Chondrocyte (in vitro differentiated cells): Measurements from ENCODE around the gene OPTC. TPM values are rescaled to one million over a fixed set of nuclear protein-coding genes. Genes with fewer than 3 reads are reported as not detected.

ENCODE experiments used
- DNase-seq: peaks from one replicate; pipeline ENCODE4 v3.0.0; 2021; ENCODE audit warnings: mixed read lengths, low spot score
- H3K27ac Mint-ChIP-seq: one replicate; pipeline ENCODE4 v1.8.0; 2021; ENCODE audit warnings: mild to moderate bottlenecking, moderate library complexity, mixed read lengths; ENCODE audit not compliant: unreplicated experiment
- H3K27me3 Mint-ChIP-seq: 2 replicates; pipeline ENCODE4 v1.8.0; 2021; ENCODE audit warnings: low read depth, mixed read lengths
- H3K36me3 Mint-ChIP-seq: 2 replicates; pipeline ENCODE4 v1.8.0; 2021; ENCODE audit warnings: low read depth, mixed read lengths
- H3K4me1 Mint-ChIP-seq: 2 replicates; pipeline ENCODE4 v1.8.0; 2021; ENCODE audit warnings: low read depth, mild to moderate bottlenecking, mixed read lengths
- H3K4me3 Mint-ChIP-seq: one replicate; pipeline ENCODE4 v1.8.0; 2021; ENCODE audit warnings: mild to moderate bottlenecking, moderate library complexity, mixed read lengths; ENCODE audit not compliant: unreplicated experiment
- H3K9me3 Mint-ChIP-seq: 2 replicates; pipeline ENCODE4 v1.8.0; 2021; ENCODE audit warnings: low read depth, mixed read lengths
- CTCF ChIP-seq: fragments of 200-600 bp; sonication (generic); IDR thresholded peaks from 2 replicates; pipeline ENCODE4 v1.5.0; 2021; ENCODE audit warnings: antibody characterized with exemption, mild to moderate bottlenecking, moderate library complexity
- total RNA-seq: library from RNA; stranded (reverse); gene quantifications from 3 replicates; pipeline ENCODE4 v1.2.1, GENCODE V29; 2021

The OPTC gene
- total RNA-seq, 1 donor from 2014 or later: not detected

- no peaks in the 10 kb centered on the region for H3K36me3 Mint-ChIP-seq
- peaks cover 55% of the 10 kb centered on the region for H3K4me1 Mint-ChIP-seq
- no peak overlapping the region for H3K4me3 Mint-ChIP-seq
- H3K9me3 Mint-ChIP-seq: no peaks in the 10 kb centered on the region
- no peak for DNase-seq
- no peak for TF ChIP-seq CTCF
- H3K27ac Mint-ChIP-seq: peak overlapping the region; percentile 99
- H3K27me3 Mint-ChIP-seq: no peaks in the 10 kb centered on the region
Measured at GRCh38 chr1:203511930-203512329, 18.0 kb downstream of the OPTC start.

GRCh38 chr1:203512517-203512847 lies 18.5 kb downstream of the OPTC start:
- no peaks in the 10 kb centered on the region for H3K27me3 Mint-ChIP-seq
- no peaks in the 10 kb centered on the region for H3K9me3 Mint-ChIP-seq
- no peaks in the 10 kb centered on the region for H3K36me3 Mint-ChIP-seq
- H3K27ac Mint-ChIP-seq: peak overlapping the region; percentile 99
- DNase-seq: no peak
- no peak for TF ChIP-seq CTCF
- peaks cover 53% of the 10 kb centered on the region for H3K4me1 Mint-ChIP-seq
- H3K4me3 Mint-ChIP-seq: peak overlapping the region; percentile 57

- Mint-ChIP-seq H3K27ac (peak overlapping the region; percentile 99), H3K27me3 (no peaks in the 10 kb centered on the region), H3K36me3 (no peaks in the 10 kb centered on the region), H3K4me1 (peaks cover 52% of the 10 kb centered on the region), H3K4me3 (peak overlapping the region; percentile 57), H3K9me3 (no peaks in the 10 kb centered on the region)
- no peak for DNase-seq
- TF ChIP-seq CTCF: no peak
Measured at GRCh38 chr1:203512848-203513584, 19.1 kb downstream of the OPTC start.

- no peak for TF ChIP-seq CTCF
- H3K36me3 Mint-ChIP-seq: no peaks in the 10 kb centered on the region
- peak overlapping the region; percentile 9 for H3K4me3 Mint-ChIP-seq
- H3K27ac Mint-ChIP-seq: peak overlapping the region; percentile 99
- no peaks in the 10 kb centered on the region for H3K27me3 Mint-ChIP-seq
- no peak for DNase-seq
- peaks cover 46% of the 10 kb centered on the region for H3K4me1 Mint-ChIP-seq
- H3K9me3 Mint-ChIP-seq: no peaks in the 10 kb centered on the region
Measured at GRCh38 chr1:203513585-203514031, 19.7 kb downstream of the OPTC start.

GRCh38 chr1:203516184-203516583 lies 22.2 kb downstream of the OPTC start:
- Mint-ChIP-seq H3K4me1 (peaks cover 48% of the 10 kb centered on the region), H3K4me3 (no peak overlapping the region), H3K27ac (no peak overlapping the region), H3K9me3 (no peaks in the 10 kb centered on the region), H3K27me3 (no peaks in the 10 kb centered on the region), H3K36me3 (no peaks in the 10 kb centered on the region)
- no peak for TF ChIP-seq CTCF
- no peak for DNase-seq
